ENCODE results near the gene RASA4. TPM values are rescaled to one million over a fixed set of nuclear protein-coding genes. Genes with fewer than 3 reads are reported as not detected.
A peak's percentile ranks its signal among the peaks of the same experiment; 100 is the strongest.
"Not testable (repeated sequence)": the region's sequence is repeated elsewhere in the genome, so short reads cannot be mapped to it uniquely, and the experiment has no call there.

RASA4 gene
- polyA plus RNA-seq, 1 donor from 2014 or later = 20.1 TPM

DNA sequence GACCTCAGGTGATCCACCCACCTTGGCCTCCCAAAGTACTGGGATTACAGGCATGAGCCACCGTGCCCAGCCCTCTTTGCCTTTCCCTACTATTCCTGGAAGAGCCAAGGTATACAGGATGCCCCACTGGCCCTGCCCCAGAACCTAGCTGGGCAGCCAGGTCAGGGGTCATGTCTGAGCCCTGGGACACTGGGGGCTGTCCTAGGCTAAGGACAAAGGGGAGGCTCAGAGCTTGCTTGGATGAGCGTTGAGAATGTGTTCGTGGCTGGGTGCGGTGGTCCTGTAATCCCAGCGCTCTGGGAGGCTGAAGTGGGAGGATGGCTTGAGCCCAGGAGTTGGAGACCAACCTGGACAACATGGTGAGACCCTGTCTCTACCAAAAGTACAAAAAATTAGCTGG, 38.1 kb downstream of the RASA4 start:
- not testable (repeated sequence) for H3K4me1 Mint-ChIP-seq, H3K36me3 Mint-ChIP-seq, H3K27ac Mint-ChIP-seq, H3K9me3 Mint-ChIP-seq, H3K27me3 Mint-ChIP-seq, H3K4me3 Mint-ChIP-seq

DNA sequence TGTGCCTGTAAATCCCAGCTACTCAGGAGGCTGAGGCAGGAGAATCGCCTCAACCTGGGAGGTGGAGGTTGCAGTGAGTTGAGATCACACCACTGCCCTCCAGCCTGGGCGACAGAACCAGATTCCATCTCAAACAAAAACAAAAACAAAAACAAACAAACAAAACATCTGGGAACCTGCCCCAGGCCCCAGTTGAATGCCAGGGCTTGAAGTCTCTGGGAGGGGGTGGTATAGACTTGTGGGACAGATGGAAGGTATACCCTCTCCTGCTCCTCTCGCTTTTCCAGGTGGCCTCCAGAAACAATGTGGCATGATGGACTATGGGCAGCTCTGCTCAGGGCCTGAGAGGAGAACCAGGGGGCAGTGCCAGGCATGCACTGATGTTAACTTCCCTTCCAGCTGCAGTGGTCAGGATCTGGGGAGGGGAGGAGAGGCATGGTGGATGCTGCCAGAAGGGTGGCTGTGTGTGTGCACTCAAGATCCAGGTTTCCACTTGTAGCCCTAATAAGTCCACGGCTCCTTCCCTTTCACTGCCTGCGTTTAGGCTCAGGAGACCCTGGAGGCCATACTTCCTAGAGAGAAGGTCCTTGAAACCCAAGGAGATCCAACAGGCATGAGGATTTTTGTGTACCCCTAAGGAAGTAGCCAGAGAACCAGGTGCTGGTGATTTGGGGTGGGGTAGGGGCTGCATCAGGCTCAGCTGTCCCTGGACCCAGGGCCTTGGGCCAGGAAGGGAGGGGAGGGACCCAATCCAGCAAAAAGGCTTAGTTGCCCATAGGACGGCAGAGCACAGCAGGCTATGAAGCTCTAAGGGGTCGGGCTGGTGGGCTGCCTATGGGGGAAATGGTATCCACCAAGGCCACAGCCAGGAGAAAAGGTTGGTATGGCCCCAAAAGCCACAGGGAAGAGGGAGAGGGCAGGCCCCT, 39.0 kb downstream of the RASA4 start:
- not testable (repeated sequence) for H3K36me3 Mint-ChIP-seq, H3K27ac Mint-ChIP-seq, H3K4me1 Mint-ChIP-seq, H3K9me3 Mint-ChIP-seq, H3K27me3 Mint-ChIP-seq, H3K4me3 Mint-ChIP-seq

GRCh38 chr7:102576363-102576762, 40.2 kb downstream of the RASA4 start:
- not testable (repeated sequence) for H3K9me3 Mint-ChIP-seq, H3K27ac Mint-ChIP-seq, H3K4me3 Mint-ChIP-seq, H3K4me1 Mint-ChIP-seq, H3K27me3 Mint-ChIP-seq, H3K36me3 Mint-ChIP-seq

- H3K4me3 Mint-ChIP-seq, H3K27ac Mint-ChIP-seq, H3K4me1 Mint-ChIP-seq, H3K27me3 Mint-ChIP-seq, H3K36me3 Mint-ChIP-seq, H3K9me3 Mint-ChIP-seq: not testable (repeated sequence)
Measured at GRCh38 chr7:102574607-102575006, 41.9 kb downstream of the RASA4 start.

DNA sequence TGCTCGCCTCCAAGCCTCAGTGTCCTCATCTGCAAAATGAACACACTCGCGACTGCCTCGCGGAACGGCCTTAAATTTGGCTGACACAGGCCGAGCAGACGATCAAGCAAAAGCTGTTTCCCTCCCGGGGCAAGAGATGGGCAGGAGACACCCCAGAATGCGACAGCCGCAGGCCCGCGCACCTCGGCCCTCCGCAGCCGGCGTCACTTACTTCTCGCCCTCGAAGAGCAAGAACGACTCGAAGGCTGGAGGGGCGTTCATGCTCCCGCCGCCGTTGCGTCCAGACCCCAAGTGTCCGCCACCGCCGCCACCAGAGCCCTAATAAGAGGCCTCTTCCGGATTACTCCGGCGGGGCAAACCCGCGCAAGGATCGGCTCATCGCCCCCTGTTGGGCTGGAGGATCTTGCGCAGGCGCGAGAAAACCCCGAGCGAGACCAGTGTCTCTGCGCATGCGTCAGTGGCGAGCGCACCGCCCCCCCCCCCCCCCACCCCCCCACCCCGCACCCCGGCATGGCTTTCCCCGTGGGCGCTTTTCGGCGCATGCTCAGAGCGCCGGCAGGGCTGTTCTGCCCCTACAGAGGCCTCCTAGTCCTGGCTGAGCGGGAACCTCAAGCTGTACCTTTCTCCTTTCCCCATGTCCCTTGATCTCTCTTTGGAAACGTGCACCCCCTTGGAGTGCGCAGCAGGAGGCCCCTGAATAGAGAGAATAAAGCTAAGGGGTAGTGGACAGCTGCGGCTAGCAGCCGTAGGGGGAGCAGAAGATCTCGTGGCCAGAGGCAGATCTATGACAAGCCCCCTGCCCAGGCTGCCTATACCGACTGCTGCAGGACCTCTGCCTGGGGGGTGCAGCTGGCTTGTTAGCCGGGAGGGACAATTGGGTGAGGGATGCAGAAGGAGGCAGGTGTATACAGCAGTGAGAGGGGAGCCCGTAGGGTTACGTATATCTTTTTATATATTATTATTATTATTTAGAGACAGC, 44.0 kb downstream of the RASA4 start, which contains the start of gene POLR2J3:
TSS of gene POLR2J3 (minus strand) at position 323 of the 979 bp plus-strand sequence. CDS start at position 261, 62 bp downstream.
- peak within 1 kb of the TSS; percentile 90 to 98 (median 94) for H3K4me3 Mint-ChIP-seq

GRCh38 chr7:102568620-102569019, 47.9 kb downstream of the RASA4 start:
- H3K4me1 Mint-ChIP-seq, H3K27me3 Mint-ChIP-seq: not testable (repeated sequence)

More for the DNA sequence above, 44.0 kb downstream of the RASA4 start, which contains the start of gene POLR2J3:
- not testable (repeated sequence) for H3K27me3 Mint-ChIP-seq, H3K9me3 Mint-ChIP-seq, H3K36me3 Mint-ChIP-seq, H3K4me1 Mint-ChIP-seq
- H3K27ac Mint-ChIP-seq = peak within 1 kb of the TSS; percentile 81 to 95 (median 88)

GRCh38 chr7:102550808-102551422, 65.6 kb downstream of the RASA4 start, which contains the start of gene SPDYE2:
TSS of gene SPDYE2 (plus strand) at chr7:102551226. CDS start at chr7:102553256, 2,030 bp downstream.
- not testable (repeated sequence) for H3K27ac Mint-ChIP-seq, H3K9me3 Mint-ChIP-seq, H3K4me3 Mint-ChIP-seq, H3K27me3 Mint-ChIP-seq, H3K4me1 Mint-ChIP-seq, H3K36me3 Mint-ChIP-seq

More at GRCh38 chr7:102568620-102569019, 47.9 kb downstream of the RASA4 start:
- not testable (repeated sequence) for H3K9me3 Mint-ChIP-seq, H3K36me3 Mint-ChIP-seq, H3K27ac Mint-ChIP-seq, H3K4me3 Mint-ChIP-seq

DNA sequence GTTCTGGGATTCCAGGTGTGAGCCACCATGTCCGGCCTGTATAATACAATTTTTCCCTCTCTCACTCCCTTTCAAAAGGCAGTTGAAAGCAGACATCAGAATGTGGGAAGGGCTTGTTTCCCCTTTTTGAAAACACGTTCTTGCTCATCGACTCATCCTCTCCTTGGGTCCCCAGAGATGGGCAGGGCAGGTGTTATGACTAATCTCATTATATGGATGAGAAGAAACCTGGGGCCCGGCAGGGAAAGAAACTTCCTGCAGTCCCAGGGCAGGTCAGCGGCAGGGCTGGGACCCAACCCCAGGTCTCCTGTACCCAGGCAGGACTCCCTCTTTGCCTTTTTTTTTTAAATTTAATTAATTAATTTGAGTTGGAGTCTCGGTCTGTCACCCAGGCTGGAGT, 70.2 kb downstream of the RASA4 start:
- not testable (repeated sequence) for H3K27ac Mint-ChIP-seq, H3K36me3 Mint-ChIP-seq, H3K4me1 Mint-ChIP-seq, H3K9me3 Mint-ChIP-seq, H3K27me3 Mint-ChIP-seq, H3K4me3 Mint-ChIP-seq

- not testable (repeated sequence) for H3K4me1 Mint-ChIP-seq, H3K27me3 Mint-ChIP-seq, H3K9me3 Mint-ChIP-seq, H3K4me3 Mint-ChIP-seq, H3K36me3 Mint-ChIP-seq, H3K27ac Mint-ChIP-seq
Measured at GRCh38 chr7:102545288-102545687, 71.3 kb downstream of the RASA4 start.

GRCh38 chr7:102544372-102544771, 72.2 kb downstream of the RASA4 start:
- not testable (repeated sequence) for H3K4me1 Mint-ChIP-seq, H3K27ac Mint-ChIP-seq, H3K4me3 Mint-ChIP-seq, H3K27me3 Mint-ChIP-seq, H3K9me3 Mint-ChIP-seq, H3K36me3 Mint-ChIP-seq

- not testable (repeated sequence) for H3K9me3 Mint-ChIP-seq, H3K27me3 Mint-ChIP-seq, H3K4me1 Mint-ChIP-seq, H3K36me3 Mint-ChIP-seq, H3K4me3 Mint-ChIP-seq, H3K27ac Mint-ChIP-seq
Measured at GRCh38 chr7:102543596-102543995, 73.0 kb downstream of the RASA4 start, which contains the start of gene UPK3BL2. TSS of gene UPK3BL2 (minus strand) at chr7:102543696. CDS start at chr7:102543636, 60 bp downstream.

- H3K27ac Mint-ChIP-seq, H3K27me3 Mint-ChIP-seq, H3K36me3 Mint-ChIP-seq, H3K9me3 Mint-ChIP-seq, H3K4me1 Mint-ChIP-seq, H3K4me3 Mint-ChIP-seq: not testable (repeated sequence)
Measured at GRCh38 chr7:102542771-102543170, 73.8 kb downstream of the RASA4 start.

GRCh38 chr7:102542083-102542482, 74.5 kb downstream of the RASA4 start:
- H3K9me3 Mint-ChIP-seq, H3K27me3 Mint-ChIP-seq, H3K4me3 Mint-ChIP-seq, H3K27ac Mint-ChIP-seq, H3K4me1 Mint-ChIP-seq, H3K36me3 Mint-ChIP-seq: not testable (repeated sequence)

DNA sequence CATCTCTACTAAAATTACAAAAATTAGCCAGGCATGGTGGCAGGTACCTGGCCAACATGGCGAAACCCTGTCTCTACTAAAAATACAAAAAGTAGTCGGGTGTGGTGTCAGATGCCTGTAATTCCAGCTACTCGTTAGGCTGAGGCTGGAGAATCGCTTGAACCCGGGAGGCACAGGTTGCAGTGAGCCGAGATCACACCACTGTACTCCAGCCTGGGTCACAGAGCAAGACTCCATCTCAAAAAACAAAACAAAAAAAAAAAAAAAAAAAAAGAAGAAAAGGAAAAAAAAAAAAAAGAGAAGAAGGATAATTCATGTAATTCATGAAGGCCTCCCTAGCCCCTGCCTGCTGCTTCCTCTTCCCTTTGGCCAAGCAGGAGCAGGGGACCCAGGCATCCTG, 76.0 kb downstream of the RASA4 start:
- not testable (repeated sequence) for H3K9me3 Mint-ChIP-seq, H3K4me1 Mint-ChIP-seq, H3K27ac Mint-ChIP-seq, H3K4me3 Mint-ChIP-seq, H3K36me3 Mint-ChIP-seq, H3K27me3 Mint-ChIP-seq

- not testable (repeated sequence) for H3K4me1 Mint-ChIP-seq, H3K27ac Mint-ChIP-seq, H3K9me3 Mint-ChIP-seq, H3K4me3 Mint-ChIP-seq, H3K36me3 Mint-ChIP-seq, H3K27me3 Mint-ChIP-seq
Measured at GRCh38 chr7:102535062-102535615, 81.4 kb downstream of the RASA4 start.

Data from IgD-negative memory B cell (primary cell).